T-cell (primary cell): ENCODE measurements around the gene NCLN. TPM values are rescaled to one million over a fixed set of nuclear protein-coding genes. Genes with fewer than 3 reads are reported as not detected.
"Not testable (repeated sequence)": the region's sequence is repeated elsewhere in the genome, so short reads cannot be mapped to it uniquely, and the experiment has no call there.

Source experiments
- ATAC-seq, 4 experiments: fragments of 200-7000 bp in 3 of 4; fragments of 150-1000 bp in 1 of 4; cut with Tn5 transposase; replicated peaks in 1 of 4; 1 replicate in 3 of 4; 2 replicates in 1 of 4; pipeline ENCODE4 v1.10.0; 2021; ENCODE audit warnings: moderate library complexity in 3 of 4, mild to moderate bottlenecking in 2 of 4, moderate number of reproducible peaks in 1 of 4
- CTCF ChIA-PET, 2 donors: fragments of 300-600 bp; sonication (Branson Sonifier 250); formaldehyde crosslinking; loops; one replicate each; lab custom pipeline; 2022; ENCODE audit warnings: antibody characterized with exemption in 2 of 2; lab: Charles Lee
- POLR2A ChIA-PET, 2 donors: fragments of 300-600 bp; sonication (Branson Sonifier 250); formaldehyde crosslinking; loops; one replicate each; lab custom pipeline; 2022; ENCODE audit warnings: antibody characterized with exemption in 2 of 2; lab: Charles Lee
- DNase-seq, 35 experiments: peaks; one replicate each; pipeline versions ENCODE4 v3.0.0 to v3.0.0-alpha.2; 2013 to 2023
- H3K27ac ChIP-seq: one replicate; pipeline ENCODE4 v1.5.1; 2013; ENCODE audit warnings: low read length
- H3K27me3 ChIP-seq, 2 experiments: replicated peaks in 1 of 2; 1 replicate in 1 of 2; 2 replicates in 1 of 2; pipeline versions ENCODE4 v1.6.1 to v1.7.0; 2013; ENCODE audit warnings: low read length in 1 of 2, mixed read lengths in 1 of 2; ENCODE audit not compliant: control insufficient read depth in 2 of 2, insufficient read depth in 2 of 2; ENCODE audit errors: extremely low read depth in 1 of 2
- H3K36me3 ChIP-seq, 2 donors: 1 replicate in 1 of 2; 2 replicates in 1 of 2; pipeline versions ENCODE4 v1.6.1 to v1.7.0; 2013; ENCODE audit warnings: low read length in 1 of 2; ENCODE audit not compliant: control insufficient read depth in 2 of 2, insufficient read depth in 1 of 2; ENCODE audit errors: extremely low read depth in 1 of 2
- H3K4me1 ChIP-seq, 2 experiments: 1 replicate in 1 of 2; 2 replicates in 1 of 2; pipeline versions ENCODE4 v1.6.1 to v1.7.0; 2013; ENCODE audit warnings: low read length in 2 of 2, mixed read lengths in 1 of 2; ENCODE audit not compliant: insufficient read depth in 2 of 2, control insufficient read depth in 1 of 2; ENCODE audit errors: extremely low read depth in 1 of 2
- H3K4me3 ChIP-seq, 2 donors: 1 replicate in 1 of 2; 2 replicates in 1 of 2; pipeline versions ENCODE4 v1.5.1 to v1.7.0; 2013; ENCODE audit warnings: mild to moderate bottlenecking in 2 of 2, low read length in 1 of 2, moderate library complexity in 1 of 2; ENCODE audit not compliant: control insufficient read depth in 1 of 2; ENCODE audit errors: extremely low read depth in 1 of 2
- H3K9me3 ChIP-seq: 2 replicates; pipeline ENCODE4 v1.7.0; 2013
- H3K27ac Mint-ChIP-seq, 2 donors: one replicate each; pipeline ENCODE4 v1.8.0; 2020 to 2021; ENCODE audit warnings: mild to moderate bottlenecking in 2 of 2, mixed read lengths in 2 of 2
- H3K27me3 Mint-ChIP-seq, 2 donors: one replicate each; pipeline ENCODE4 v1.8.0; 2021 to 2022; ENCODE audit warnings: mixed read lengths in 2 of 2
- H3K36me3 Mint-ChIP-seq: one replicate; pipeline ENCODE4 v1.8.0; 2021; ENCODE audit warnings: mixed read lengths
- H3K4me1 Mint-ChIP-seq, 3 donors: one replicate each; pipeline ENCODE4 v1.8.0; 2020 to 2022; ENCODE audit warnings: mixed read lengths in 3 of 3, mild to moderate bottlenecking in 1 of 3
- H3K4me3 Mint-ChIP-seq, 3 donors: one replicate each; pipeline ENCODE4 v1.8.0; 2020 to 2022; ENCODE audit warnings: mild to moderate bottlenecking in 3 of 3, mixed read lengths in 3 of 3, moderate library complexity in 3 of 3
- H3K9me3 Mint-ChIP-seq, 3 donors: one replicate each; pipeline ENCODE4 v1.8.0; 2020 to 2022; ENCODE audit warnings: mixed read lengths in 3 of 3
- WGBS: methylation state at CpG from one replicate; pipeline ENCODE4 v1.1.5; 2013; ENCODE audit warnings: missing lambda C conversion rate; ENCODE audit not compliant: insufficient coverage; 5-methylcytosine and 5-hydroxymethylcytosine counted together
- total RNA-seq, 35 experiments: library from RNA in 6 of 35; stranded (reverse) in 6 of 35; fragments of 120-200 nt in 1 of 35; gene quantifications; one replicate each; pipeline versions ENCODE4 v1.2.1 to v1.2.4 and lab custom pipeline; 2013 to 2026

The NCLN gene
- total RNA-seq, 5 donors from 2014 or later (not counting 1 experiment from before 2014, with no cell fraction given), result 47.2 to 69.5 (median 61.0) TPM

GRCh38 chr19:3153286-3154230, 32.2 kb upstream of the NCLN start:
- Histone ChIP-seq H3K4me1 (peaks cover 13 to 24% of the 10 kb centered on the region in 2 experiments), H3K4me3 (no peak overlapping the region), H3K36me3 (no peaks in the 10 kb centered on the region), H3K27me3 (no peaks in the 10 kb centered on the region), H3K27ac (no peak overlapping the region), H3K9me3 (no peaks in the 10 kb centered on the region)
- ChIA-PET POLR2A (no interaction called here), CTCF (interaction anchor here in 1 of 2 donors (0.5 kb wide), 1 partner anchor 83 kb away, joined by 3 read pairs; no protein-coding TSS in a partner anchor)
- no peaks in the 10 kb centered on the region for H3K9me3 Mint-ChIP-seq
- no peak for DNase-seq
- no peaks in the 10 kb centered on the region for H3K36me3 Mint-ChIP-seq
- H3K4me3 Mint-ChIP-seq, result no peak overlapping the region
- no peak overlapping the region for H3K27ac Mint-ChIP-seq
- ATAC-seq, result no peak
- H3K4me1 Mint-ChIP-seq, result peaks cover 0 to 11% (median 8%) of the 10 kb centered on the region in 3 donors
- H3K27me3 Mint-ChIP-seq, result no peaks in the 10 kb centered on the region
- 89% methylated on average over 3 of the region's 3 CpGs for WGBS

DNA sequence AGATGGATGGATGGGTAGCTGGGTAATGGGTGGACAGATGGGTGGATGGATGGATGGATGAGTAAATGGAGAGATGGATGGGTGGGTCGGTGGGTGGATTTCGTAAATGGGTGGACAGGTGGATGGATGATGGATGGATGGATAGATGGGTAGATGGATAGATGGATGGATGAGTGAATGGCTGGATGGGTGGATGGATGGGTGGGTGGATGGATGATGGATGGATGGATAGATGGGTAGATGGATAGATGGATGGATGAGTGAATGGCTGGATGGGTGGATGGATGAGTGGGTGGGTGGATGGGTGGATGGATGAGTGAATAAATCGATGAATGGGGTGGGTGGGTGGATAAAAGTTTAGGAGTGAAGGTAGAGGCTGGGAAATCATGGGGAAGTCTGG, 31.3 kb upstream of the NCLN start:
- peaks cover 0 to 10% (median 8%) of the 10 kb centered on the region in 3 donors for H3K4me1 Mint-ChIP-seq
- H3K36me3 Mint-ChIP-seq, H3K36me3 ChIP-seq, H3K27ac Mint-ChIP-seq, ATAC-seq, H3K27me3 ChIP-seq, DNase-seq, H3K9me3 ChIP-seq, H3K27me3 Mint-ChIP-seq, CTCF ChIA-PET, H3K4me3 Mint-ChIP-seq, H3K9me3 Mint-ChIP-seq, POLR2A ChIA-PET: not testable (repeated sequence)
- 95% methylated on average over 3 of the region's 3 CpGs for WGBS
- Histone ChIP-seq H3K27ac (peak overlapping the region; percentile 87), H3K4me3 (peak overlapping the region in 1 of 2 donors; percentile 28), H3K4me1 (peaks cover 13 to 24% of the 10 kb centered on the region in 2 experiments)

DNA sequence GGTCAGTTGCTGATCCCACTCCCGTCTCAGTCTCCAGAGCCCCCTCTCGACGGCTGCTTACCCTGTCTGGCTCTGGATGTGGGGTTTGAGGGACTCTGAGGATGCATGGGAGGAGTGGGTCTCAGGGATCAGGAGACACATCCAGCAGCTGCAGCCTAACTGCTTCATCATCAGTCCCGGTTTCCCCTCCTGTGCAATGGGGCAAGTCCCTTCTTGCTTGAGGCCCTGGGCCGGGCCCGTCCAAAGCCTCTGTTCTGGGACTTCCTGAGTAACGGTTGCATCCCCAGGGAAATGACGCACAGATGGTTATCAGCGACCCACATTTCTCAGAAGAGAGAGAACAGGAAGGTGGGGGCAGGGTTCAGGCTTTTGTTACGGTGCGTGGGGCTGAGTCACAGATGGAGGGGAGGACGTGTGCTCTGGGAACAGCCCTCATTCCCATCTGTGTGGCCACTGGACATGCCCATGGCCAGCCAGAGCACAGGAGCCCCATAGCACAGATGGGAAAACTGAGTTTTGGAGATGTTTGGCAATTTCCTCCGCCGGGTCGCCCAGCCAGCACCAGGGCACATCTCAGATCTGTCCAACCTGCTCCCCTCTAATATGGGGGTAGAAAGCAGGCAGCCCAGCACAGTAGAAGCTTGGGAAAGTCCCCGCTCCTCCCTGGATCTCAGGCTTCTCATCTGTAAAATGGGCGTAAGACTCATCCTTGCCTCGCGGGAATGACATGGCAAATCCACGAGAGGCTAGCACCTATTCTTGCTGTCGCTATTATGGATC, 30.6 kb upstream of the NCLN start:
- DNase-seq (peak in 34 of 35 experiments; percentile 49 to 90 (median 76)), ATAC-seq (peak; percentile 83 to 94 (median 88))
- Histone ChIP-seq H3K4me3 (peak overlapping the region; percentile 28 to 36), H3K4me1 (peaks cover 13 to 24% of the 10 kb centered on the region in 2 experiments), H3K36me3 (no peaks in the 10 kb centered on the region), H3K27me3 (no peaks in the 10 kb centered on the region), H3K9me3 (no peaks in the 10 kb centered on the region), H3K27ac (peak overlapping the region; percentile 87)
- Mint-ChIP-seq H3K36me3 (peaks cover 2% of the 10 kb centered on the region), H3K27me3 (no peaks in the 10 kb centered on the region), H3K9me3 (peaks cover 0 to under 1% (median under 1%) of the 10 kb centered on the region in 3 donors), H3K27ac (no peak overlapping the region), H3K4me1 (peaks cover 0 to 12% (median 8%) of the 10 kb centered on the region in 3 donors), H3K4me3 (peak overlapping the region in 2 of 3 donors; percentile 59 to 69)
- CTCF ChIA-PET, result no interaction called here
- POLR2A ChIA-PET, result no interaction called here
- 37% methylated on average over 13 of the region's 21 CpGs for whole genome bisulfite sequencing

- CTCF ChIA-PET, result no interaction called here
- H3K4me3 Mint-ChIP-seq, result no peak overlapping the region
- H3K4me1 ChIP-seq, result peaks cover 13 to 24% of the 10 kb centered on the region in 2 experiments
- H3K27ac Mint-ChIP-seq, result peak overlapping the region in 1 of 2 donors; percentile 72
- H3K36me3 ChIP-seq, result no peaks in the 10 kb centered on the region
- DNase-seq (no peak), ATAC-seq (no peak)
- peaks cover 0 to 4% (median 3%) of the 10 kb centered on the region in 3 donors for H3K9me3 Mint-ChIP-seq
- no peaks in the 10 kb centered on the region for H3K9me3 ChIP-seq
- no peak overlapping the region for H3K27ac ChIP-seq
- POLR2A ChIA-PET, result no interaction called here
- H3K4me3 ChIP-seq, result no peak overlapping the region
- H3K36me3 Mint-ChIP-seq, result peaks cover 8% of the 10 kb centered on the region
- no peaks in the 10 kb centered on the region for H3K27me3 Mint-ChIP-seq
- no peaks in the 10 kb centered on the region for H3K27me3 ChIP-seq
- H3K4me1 Mint-ChIP-seq, result peaks cover 0 to 26% (median 14%) of the 10 kb centered on the region in 3 donors
- WGBS, result 88% methylated on average over 15 of the region's 23 CpGs
Measured at GRCh38 chr19:3157096-3157845, 28.5 kb upstream of the NCLN start.

DNA sequence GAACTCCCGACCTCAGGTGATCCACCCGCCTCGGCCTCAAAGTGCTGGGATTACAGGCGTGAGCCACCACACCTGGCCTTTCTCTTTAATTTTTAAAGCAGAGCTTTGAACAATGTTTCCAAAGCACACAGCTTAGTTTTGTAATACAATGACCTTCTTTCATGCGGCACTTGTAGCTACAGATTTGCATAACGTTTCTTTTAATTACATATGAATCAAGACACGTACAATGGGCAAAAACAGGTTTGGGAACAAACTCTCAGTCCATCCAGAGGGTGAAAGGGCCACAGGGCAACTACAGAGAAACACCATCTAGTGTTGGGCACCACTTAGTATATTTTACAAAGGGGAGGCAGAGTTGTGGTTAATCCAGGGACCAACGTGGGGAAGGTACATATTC, 26.2 kb upstream of the NCLN start:
- H3K9me3 ChIP-seq, result no peaks in the 10 kb centered on the region
- Mint-ChIP-seq H3K27me3 (no peaks in the 10 kb centered on the region), H3K9me3 (peaks cover 0 to 4% (median 3%) of the 10 kb centered on the region in 3 donors), H3K27ac (no peak overlapping the region), H3K36me3 (peaks cover 8% of the 10 kb centered on the region), H3K4me1 (peaks cover 7 to 41% (median 30%) of the 10 kb centered on the region in 3 donors), H3K4me3 (no peak overlapping the region)
- no peak for DNase-seq
- peaks cover 13 to 30% of the 10 kb centered on the region in 2 experiments for H3K4me1 ChIP-seq
- ChIA-PET POLR2A (no interaction called here), CTCF (no interaction called here)
- no peak overlapping the region for H3K4me3 ChIP-seq
- H3K27me3 ChIP-seq, result no peaks in the 10 kb centered on the region
- no peak overlapping the region for H3K27ac ChIP-seq
- 98% methylated on average over 4 of the region's 8 CpGs for WGBS
- ATAC-seq, result no peak
- no peaks in the 10 kb centered on the region for H3K36me3 ChIP-seq
